A673 (cell line): Measurements from ENCODE around the gene CSTF1. TPM values are rescaled to one million over a fixed set of nuclear protein-coding genes. Genes with fewer than 3 reads are reported as not detected.

ENCODE experiments used
- BruUV-seq: library from RNA; stranded (reverse); fragments of 400-500 nt; replicated peaks from 2 replicates; lab custom pipeline; 2021; lab: Mats Ljungman, UMichigan
- CTCF ChIA-PET: fragments of 300-600 bp; sonication (Branson Sonifier 250); formaldehyde crosslinking; loops from one replicate; lab custom pipeline; 2022; ENCODE audit warnings: antibody characterized with exemption; lab: Charles Lee
- POLR2A ChIA-PET: fragments of 300-600 bp; sonication (Branson Sonifier 250); formaldehyde crosslinking; loops from one replicate; lab custom pipeline; 2022; ENCODE audit warnings: antibody characterized with exemption; ENCODE audit not compliant: low non-redundant PET; lab: Charles Lee
- DNase-seq: peaks from one replicate; pipeline ENCODE4 v3.0.0-alpha.2; 2015; ENCODE audit warnings: low spot score
- H3K27ac ChIP-seq: fragments of 200-600 bp; sonication (generic); 2 replicates; pipeline ENCODE4 v1.5.1; 2016; ENCODE audit warnings: mixed run types, low read depth, mild to moderate bottlenecking, mixed read lengths, antibody characterized with exemption, low read length; ENCODE audit not compliant: poor library complexity, severe bottlenecking
- H3K27me3 ChIP-seq: fragments of 200-600 bp; sonication (generic); replicated peaks from 2 replicates; pipeline ENCODE4 v1.6.1; 2017; ENCODE audit warnings: mixed run types, low read depth, mild to moderate bottlenecking, mixed read lengths, antibody characterized with exemption, low read length; ENCODE audit not compliant: insufficient read depth, poor library complexity
- H3K36me3 ChIP-seq: fragments of 200-600 bp; sonication (generic); 2 replicates; pipeline ENCODE4 v1.6.1; 2016; ENCODE audit warnings: mixed run types, mild to moderate bottlenecking, mixed read lengths, antibody characterized with exemption, low read length; ENCODE audit not compliant: insufficient read depth, poor library complexity, severe bottlenecking
- H3K4me1 ChIP-seq: fragments of 200-600 bp; sonication (generic); 2 replicates; pipeline ENCODE4 v1.6.1; 2017; ENCODE audit warnings: mixed run types, mild to moderate bottlenecking, mixed read lengths, antibody characterized with exemption, low read length; ENCODE audit not compliant: insufficient read depth, poor library complexity, severe bottlenecking
- H3K4me3 ChIP-seq: fragments of 200-600 bp; sonication (generic); 2 replicates; pipeline ENCODE4 v1.5.1; 2016; ENCODE audit warnings: low read depth, mixed run types, mild to moderate bottlenecking, mixed read lengths, low read length; ENCODE audit not compliant: poor library complexity, severe bottlenecking
- H3K9me3 ChIP-seq: fragments of 200-600 bp; sonication (generic); 2 replicates; pipeline ENCODE4 v1.6.1; 2016; ENCODE audit warnings: mixed run types, low read depth, mild to moderate bottlenecking, mixed read lengths, antibody characterized with exemption, low read length; ENCODE audit not compliant: poor library complexity, severe bottlenecking
- EZH2 ChIP-seq: fragments of 200-600 bp; sonication (generic); IDR thresholded peaks from 2 replicates; pipeline ENCODE4 v1.6.1; 2017; ENCODE audit warnings: borderline replicate concordance, low read depth, mild to moderate bottlenecking, mixed read lengths, antibody characterized with exemption, low read length; ENCODE audit not compliant: poor library complexity, severe bottlenecking
- intact Hi-C: fragments of 100-400 bp; cut with micrococcal nuclease; formaldehyde crosslinking; loops from one replicate; pipeline ENCODE4 v1.10.0; 2022; ENCODE audit not compliant: unreplicated experiment
- total RNA-seq: library from RNA; stranded (reverse); gene quantifications from 2 replicates; pipeline ENCODE4 v1.2.3, GENCODE V29; 2021
- TF ChIP-seq, protein P1 (sequence below): fragments of 300-800, 200-600 bp; sonication (generic); conservative IDR thresholded peaks from 2 replicates; pipeline ENCODE4 v1.5.1; 2017; ENCODE audit warnings: low read depth, mild to moderate bottlenecking, antibody characterized with exemption, low read length, moderate library complexity, mixed read lengths

The CSTF1 gene
- total RNA-seq, 1 experiment from 2014 or later: 58.2 TPM

DNA sequence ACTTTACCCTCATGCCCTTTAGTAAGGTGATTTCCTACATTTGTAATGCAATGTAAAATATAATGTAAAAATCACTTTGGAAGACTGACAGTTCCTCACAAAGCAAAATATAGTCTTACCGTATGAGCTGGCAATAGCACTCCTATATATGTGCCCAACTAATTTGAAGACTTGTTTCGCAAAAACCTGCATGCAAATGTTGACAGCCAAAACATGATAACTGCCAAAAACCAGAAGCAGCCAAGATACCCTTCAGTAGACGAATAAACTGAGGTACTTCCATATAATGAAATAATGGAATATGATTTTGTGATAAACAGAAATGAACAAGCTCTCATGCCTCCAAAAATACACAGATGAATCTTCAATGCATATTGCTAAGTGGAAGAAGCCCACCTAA lies 14.1 kb upstream of the CSTF1 start:
- no peaks in the 10 kb centered on the region for H3K27me3 ChIP-seq
- ChIA-PET POLR2A (no interaction called here), CTCF (no interaction called here)
- BruUV-seq: no TSS peak
- no peaks in the 10 kb centered on the region for H3K4me1 ChIP-seq
- intact Hi-C loops: no loop called here
- no peak for DNase-seq
- TF ChIP-seq EZH2: no peak
- TF ChIP-seq, protein P1, sequence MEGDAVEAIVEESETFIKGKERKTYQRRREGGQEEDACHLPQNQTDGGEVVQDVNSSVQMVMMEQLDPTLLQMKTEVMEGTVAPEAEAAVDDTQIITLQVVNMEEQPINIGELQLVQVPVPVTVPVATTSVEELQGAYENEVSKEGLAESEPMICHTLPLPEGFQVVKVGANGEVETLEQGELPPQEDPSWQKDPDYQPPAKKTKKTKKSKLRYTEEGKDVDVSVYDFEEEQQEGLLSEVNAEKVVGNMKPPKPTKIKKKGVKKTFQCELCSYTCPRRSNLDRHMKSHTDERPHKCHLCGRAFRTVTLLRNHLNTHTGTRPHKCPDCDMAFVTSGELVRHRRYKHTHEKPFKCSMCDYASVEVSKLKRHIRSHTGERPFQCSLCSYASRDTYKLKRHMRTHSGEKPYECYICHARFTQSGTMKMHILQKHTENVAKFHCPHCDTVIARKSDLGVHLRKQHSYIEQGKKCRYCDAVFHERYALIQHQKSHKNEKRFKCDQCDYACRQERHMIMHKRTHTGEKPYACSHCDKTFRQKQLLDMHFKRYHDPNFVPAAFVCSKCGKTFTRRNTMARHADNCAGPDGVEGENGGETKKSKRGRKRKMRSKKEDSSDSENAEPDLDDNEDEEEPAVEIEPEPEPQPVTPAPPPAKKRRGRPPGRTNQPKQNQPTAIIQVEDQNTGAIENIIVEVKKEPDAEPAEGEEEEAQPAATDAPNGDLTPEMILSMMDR: no peak
- no peak overlapping the region for H3K27ac ChIP-seq
- no peaks in the 10 kb centered on the region for H3K9me3 ChIP-seq
- peaks cover 91% of the 10 kb centered on the region for H3K36me3 ChIP-seq
- no peak overlapping the region for H3K4me3 ChIP-seq

DNA sequence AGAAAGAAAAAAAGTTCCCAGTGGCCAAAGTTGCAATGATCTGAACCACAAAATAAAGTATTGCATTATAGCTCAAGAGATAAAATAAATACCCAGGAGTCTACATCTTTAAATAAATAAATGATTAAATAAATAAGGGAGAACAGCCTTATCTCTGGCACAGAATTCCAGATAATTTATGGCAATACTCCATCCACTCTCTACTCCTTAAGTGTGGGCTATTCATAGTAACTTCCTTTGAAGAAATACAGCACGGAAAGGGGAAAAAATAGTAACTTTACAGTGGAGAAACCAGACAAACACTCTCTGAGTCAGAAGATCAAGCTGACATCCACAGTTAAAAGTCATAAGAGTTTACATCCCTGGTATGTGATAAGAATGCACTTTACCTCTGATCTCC lies 12.1 kb upstream of the CSTF1 start:
- Histone ChIP-seq H3K27me3 (no peaks in the 10 kb centered on the region), H3K36me3 (peaks cover 95% of the 10 kb centered on the region), H3K4me3 (no peak overlapping the region), H3K4me1 (no peaks in the 10 kb centered on the region), H3K9me3 (no peaks in the 10 kb centered on the region), H3K27ac (no peak overlapping the region)
- CTCF ChIA-PET: no interaction called here
- POLR2A ChIA-PET: no interaction called here
- TF ChIP-seq EZH2: no peak
- BruUV-seq: no TSS peak
- intact Hi-C loops: no loop called here
- DNase-seq: no peak

DNA sequence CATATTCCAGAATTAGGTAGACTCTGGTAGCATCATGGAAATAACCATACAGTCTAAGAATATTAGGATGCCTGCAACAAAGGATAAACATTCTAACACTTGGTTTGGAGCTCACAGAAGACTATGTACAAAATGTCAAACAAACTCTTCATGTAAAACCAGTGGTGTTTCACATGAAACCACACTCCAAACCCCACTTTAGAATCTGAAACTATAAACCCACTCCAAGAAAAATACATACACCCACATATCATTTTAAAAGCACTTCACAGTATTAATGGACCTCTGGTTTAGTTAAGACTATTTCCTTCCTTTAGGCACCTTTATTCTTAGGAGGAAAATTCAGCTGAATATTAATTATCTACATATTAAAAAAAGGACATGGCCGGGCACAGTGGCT lies 10.9 kb upstream of the CSTF1 start:
- CTCF ChIA-PET: no interaction called here
- H3K27ac ChIP-seq: no peak overlapping the region
- BruUV-seq: no TSS peak
- H3K27me3 ChIP-seq: no peaks in the 10 kb centered on the region
- H3K4me3 ChIP-seq: no peak overlapping the region
- no peaks in the 10 kb centered on the region for H3K9me3 ChIP-seq
- peaks cover 96% of the 10 kb centered on the region for H3K36me3 ChIP-seq
- intact Hi-C loops: no loop called here
- H3K4me1 ChIP-seq: no peaks in the 10 kb centered on the region
- POLR2A ChIA-PET: interaction anchor here (0.7 kb wide), 1 partner anchor 23 kb away, joined by 4 read pairs; the partner anchor contains the start of gene FAM210B
- TF ChIP-seq, protein P1: no peak
- no peak for TF ChIP-seq EZH2
- DNase-seq: no peak

DNA sequence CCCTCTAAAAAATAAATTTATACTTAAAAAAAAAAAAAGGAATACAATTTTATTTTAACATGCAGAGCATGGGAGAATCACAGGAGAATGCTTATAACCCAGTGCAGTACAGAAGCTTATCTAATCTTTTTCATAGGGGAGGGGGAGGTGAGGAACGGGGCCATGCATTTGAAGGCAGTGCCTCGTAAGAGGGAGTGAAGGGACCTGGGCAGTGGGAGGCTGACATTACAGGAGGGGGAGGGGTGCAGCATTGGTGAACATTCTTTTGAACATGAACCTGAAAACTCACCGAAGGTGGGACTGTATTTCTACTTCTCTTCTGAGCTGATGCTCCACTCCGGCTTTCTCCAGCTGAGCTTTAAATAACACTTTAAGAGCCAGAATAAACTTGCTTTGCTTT lies 9.7 kb upstream of the CSTF1 start:
- Histone ChIP-seq H3K4me3 (no peak overlapping the region), H3K9me3 (no peaks in the 10 kb centered on the region), H3K4me1 (no peaks in the 10 kb centered on the region), H3K36me3 (peaks cover 97% of the 10 kb centered on the region), H3K27ac (no peak overlapping the region), H3K27me3 (no peaks in the 10 kb centered on the region)
- no TSS peak for BruUV-seq
- intact Hi-C loops: no loop called here
- no peak for DNase-seq
- POLR2A ChIA-PET: no interaction called here
- TF ChIP-seq EZH2: no peak
- TF ChIP-seq, protein P1: no peak
- CTCF ChIA-PET: no interaction called here
